GM21423 (cell line): ENCODE measurements around the gene MTG2.
"Not testable (repeated sequence)": the region's sequence is repeated elsewhere in the genome, so short reads cannot be mapped to it uniquely, and the experiment has no call there.

Experiments used
- ATAC-seq: cut with Tn5 transposase; IDR thresholded peaks from one replicate; pipeline ENCODE4 v1.9.1; 2021; ENCODE audit warnings: mild to moderate bottlenecking, moderate library complexity; ENCODE audit not compliant: unreplicated experiment

Gene MTG2

DNA sequence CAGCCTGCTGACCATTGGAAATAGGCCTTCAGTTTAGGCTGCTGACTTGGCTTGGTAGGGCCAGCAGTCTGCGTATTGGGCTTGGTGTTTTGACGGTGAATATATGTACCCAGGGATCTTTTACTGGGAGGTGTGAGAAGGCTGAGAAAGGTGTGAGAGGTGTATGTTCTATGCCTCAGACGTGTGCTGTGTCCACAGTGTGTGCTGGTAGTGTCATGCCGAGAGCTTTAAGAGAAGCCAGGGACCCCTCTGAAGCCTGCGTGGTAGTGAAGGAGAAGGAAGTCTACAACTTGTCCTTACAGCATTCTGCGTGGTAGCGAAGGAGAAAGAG lies 37.2 kb upstream of the MTG2 start:
- no peak for ATAC-seq

DNA sequence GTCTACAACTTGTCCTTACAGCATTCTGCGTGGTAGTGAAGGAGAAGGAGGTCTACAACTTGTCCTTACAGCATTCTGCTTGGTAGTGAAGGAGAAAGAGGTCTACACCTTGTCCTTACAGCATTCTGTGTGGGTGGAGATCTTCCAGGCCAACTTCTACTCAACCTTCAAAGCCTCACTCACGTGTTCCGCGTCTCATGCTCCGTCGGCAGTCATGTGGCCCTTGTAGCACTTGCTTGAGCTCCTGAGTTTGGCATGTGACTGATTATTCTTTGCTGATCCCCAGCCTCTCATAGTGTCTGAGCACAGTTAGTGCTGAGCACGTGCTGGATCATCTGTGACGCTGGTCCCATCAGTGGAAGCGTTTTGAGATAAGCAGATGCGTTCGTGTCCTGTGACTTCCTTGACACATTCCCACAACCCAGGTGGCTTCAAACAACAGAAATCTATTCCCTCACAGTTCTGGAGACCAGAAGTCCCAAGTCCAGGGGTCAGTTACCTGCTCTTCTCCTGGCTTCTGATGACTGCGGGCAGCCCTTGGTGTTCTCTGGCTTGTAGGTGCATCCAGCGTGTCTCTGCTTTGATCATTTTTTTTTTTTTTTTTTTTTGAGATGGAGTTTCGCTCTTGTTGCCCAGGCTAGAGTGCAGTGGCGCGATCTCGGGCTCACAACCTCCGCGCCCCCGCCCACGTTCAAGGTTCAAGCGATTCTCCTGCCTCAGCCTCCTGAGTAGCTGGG lies 36.6 kb upstream of the MTG2 start:
- no peak for ATAC-seq

DNA sequence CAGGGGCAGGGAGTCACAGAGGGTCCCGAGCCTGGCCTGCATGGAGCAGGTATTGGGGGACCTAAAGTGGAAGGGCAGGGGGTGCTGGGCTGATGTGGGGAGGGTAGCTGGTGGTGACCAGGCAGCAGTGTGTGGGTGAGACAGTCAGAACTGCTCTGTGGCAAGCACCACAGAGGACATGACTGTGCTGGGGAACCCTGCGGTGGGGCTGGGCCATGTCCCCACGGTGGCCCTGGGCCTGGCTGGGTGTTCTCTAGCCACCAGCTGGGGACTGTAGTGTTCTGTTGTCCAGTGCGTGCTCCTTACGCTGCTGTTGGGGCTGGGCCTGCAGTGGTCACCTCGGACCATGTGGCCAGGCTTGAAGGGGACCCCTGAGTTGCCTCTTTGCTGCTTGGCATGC lies 35.7 kb upstream of the MTG2 start:
- no peak for ATAC-seq

DNA sequence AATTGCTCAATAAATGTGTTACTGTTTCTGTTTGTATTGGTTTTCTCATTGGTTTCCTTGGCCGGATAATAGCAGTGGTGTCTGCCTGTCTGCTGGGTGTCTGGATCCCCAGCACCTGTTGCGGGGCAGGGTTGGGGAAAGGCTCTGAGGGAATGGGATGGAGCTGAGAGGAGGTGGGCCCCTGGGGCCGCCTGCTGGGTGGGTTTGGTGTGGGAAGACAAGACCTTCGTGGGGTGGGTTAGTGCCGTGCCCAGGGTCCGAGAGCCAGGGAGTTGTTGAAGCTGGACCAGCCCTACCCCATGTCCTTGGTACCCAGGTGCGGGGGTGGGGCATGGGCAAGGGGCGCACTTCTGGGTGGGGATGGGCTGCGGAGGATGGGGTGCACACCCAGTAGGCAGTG lies 35.3 kb upstream of the MTG2 start:
- no peak for ATAC-seq

DNA sequence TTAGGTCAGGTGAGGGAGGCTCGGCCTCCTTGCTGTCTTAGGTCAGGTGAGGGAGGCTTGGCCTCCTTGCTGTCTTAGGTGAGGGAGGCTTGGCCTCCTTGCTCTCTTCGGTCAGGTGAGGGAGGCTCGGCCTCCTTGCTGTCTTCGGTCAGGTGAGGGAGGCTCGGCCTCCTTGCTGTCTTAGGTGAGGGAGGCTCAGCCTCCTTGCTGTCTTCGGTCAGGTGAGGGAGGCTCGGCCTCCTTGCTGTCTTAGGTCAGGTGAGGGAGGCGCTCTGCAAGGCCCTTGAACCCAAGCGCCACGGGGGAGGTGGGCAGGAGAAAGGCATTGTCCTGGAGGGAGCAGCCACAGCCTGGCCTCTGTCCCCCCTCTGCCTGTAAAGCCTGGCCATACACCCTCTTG lies 34.4 kb upstream of the MTG2 start:
- not testable (repeated sequence) for ATAC-seq

DNA sequence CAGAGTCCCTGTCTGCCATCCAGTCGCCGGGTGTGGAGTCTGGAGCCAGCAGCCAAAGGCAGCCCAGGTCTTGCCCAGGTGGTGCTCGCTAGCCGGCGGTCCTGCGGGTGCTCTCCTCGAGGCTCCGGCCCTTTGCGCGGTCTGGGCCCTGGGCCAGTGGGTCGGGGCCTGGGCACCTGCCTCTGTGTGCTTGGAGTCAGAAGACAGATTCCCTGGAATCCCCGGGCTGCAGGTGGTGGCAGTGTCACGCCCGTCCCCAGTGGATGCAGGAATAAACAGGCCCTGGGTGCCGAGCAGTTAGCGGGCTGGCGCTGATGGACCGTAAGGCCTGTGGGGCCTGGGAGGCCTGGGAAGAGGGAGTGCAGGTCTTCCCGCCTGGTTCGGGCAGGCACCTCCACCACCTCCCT lies 33.9 kb upstream of the MTG2 start:
- ATAC-seq, result no peak

DNA sequence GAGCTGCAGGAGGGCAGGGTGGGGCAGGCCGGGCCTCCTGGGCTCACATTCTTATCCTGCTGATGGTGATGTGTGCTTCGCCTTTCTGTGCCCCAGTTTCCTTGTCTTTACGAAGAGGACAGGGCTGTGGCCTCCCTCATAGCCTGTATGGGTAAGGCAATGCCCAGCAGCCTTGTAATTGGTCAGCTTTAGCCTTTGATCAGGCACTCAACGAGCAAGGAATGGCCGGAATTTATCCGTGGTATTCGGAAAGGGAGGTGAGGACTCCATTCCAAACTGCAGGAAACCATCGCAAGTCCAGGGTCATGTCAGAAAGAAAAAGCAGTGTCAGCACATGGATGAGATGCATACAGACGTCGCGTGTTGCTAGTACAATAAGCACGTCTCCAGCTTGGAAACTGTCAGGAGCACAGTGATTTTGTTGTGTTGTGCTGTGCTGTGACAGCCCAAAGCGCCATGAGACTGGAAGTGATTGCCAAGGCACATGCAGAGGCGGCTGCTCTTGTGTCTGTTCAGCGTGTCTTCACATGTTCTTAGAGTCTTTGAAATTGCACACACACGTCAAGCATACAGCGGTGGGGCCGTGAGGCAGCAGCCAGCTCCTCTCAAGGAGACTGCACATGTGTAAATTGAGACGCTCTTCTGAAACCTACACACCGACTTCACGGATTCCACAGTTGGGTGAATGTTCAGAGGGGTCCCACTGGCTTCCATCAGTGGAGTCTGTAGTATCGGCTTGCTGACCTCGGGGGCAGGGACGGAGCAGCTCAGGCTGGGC lies 33.1 kb upstream of the MTG2 start:
- no peak for ATAC-seq

DNA sequence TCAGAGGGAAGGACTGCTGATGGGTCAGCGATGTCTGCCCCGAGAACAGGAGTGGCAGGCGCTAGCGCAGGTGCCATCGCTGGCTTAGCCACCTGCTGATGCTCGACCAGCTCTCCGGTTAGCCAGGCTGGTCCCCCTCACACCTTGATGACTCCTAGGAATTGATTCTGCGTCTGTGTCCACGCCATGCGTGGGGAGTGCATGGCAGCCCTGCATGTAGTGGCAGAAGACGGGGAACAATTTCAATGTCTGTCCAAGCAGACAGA lies 32.6 kb upstream of the MTG2 start:
- ATAC-seq, result no peak

DNA sequence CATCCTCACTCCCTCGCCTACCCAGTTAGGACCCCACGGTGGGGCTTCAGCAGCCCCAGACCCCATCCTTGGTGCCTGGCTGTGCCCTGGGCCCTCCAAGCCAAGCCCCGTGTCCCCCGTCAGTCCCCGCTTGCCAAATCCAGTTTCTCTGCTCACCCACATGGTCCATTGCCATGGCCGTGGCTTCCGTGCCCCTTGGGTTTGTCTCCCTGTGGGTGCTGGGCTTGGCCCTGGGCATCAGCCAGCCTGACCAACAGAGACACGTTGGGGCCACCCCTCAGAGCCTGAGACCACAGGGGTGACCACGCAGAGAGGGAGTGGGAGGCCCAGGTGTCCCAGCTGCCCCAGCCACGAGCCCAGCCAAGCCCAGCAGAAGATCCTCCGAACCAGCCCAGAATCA lies 31.6 kb upstream of the MTG2 start:
- ATAC-seq, result no peak

DNA sequence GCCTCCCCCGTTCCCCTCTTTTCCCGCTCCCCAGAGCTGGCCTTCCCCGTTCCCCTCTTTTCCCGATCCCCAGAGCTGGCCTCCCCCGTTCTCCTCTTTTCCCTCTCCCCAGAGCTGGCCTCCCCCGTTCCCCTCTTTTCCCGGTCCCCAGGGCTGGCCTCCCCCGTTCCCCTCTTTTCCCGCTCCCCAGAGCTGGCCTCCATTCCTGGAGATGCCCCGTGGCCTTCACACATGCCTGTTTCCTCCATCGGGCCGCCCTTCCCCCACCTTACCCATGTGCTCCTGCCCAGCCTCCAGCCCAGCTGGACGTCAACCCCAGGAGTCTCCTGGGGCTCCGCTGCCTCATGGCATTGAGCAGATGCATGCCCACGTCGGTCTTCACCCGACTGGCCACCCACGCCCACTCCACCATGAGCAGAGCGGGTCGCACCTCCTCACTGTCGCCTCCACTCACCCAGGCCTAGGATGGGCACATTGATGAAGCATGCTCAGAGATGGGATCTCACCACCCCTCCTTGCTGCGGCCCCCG lies 30.9 kb upstream of the MTG2 start:
- no peak for ATAC-seq

DNA sequence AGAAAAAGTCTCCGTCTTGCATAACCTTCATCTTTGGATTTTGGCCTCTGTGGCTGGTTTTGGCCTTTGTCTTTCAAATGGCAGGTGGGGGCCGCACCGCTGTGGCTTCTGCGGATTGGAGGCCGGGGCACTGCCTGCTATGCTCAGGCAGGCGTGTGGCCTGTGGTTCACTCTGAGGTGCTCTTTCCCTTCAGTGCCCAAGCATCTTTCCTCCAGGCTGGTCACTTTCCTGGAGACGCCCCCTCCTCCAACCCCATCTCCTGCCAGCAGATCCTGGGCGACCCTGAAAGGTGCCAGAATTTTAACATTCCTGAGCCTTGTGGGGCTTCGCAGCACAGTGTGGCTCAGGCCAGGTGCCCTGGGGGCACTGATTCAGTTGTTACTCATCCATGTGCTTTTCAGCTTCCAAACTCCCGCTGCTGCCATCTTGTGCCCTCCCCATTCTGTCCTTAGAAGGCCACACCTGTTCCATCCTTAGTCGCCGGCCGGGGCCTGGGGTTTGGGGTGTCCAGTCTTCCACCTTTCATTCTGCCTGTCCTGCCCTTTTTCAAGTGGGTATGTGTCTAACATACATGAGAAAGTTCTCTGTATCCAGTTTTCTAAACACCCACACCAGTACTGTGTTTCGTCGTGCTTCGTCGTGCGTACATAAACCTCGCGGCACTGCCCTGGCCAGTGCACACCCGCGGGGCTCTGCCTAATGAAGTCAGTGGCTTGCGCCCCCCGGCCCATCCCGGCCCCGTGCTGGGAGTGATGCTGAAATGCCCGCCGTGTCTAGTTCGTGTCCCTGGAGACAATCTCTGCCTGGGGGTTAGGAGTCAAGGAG lies 27.2 kb upstream of the MTG2 start:
- ATAC-seq, result no peak

DNA sequence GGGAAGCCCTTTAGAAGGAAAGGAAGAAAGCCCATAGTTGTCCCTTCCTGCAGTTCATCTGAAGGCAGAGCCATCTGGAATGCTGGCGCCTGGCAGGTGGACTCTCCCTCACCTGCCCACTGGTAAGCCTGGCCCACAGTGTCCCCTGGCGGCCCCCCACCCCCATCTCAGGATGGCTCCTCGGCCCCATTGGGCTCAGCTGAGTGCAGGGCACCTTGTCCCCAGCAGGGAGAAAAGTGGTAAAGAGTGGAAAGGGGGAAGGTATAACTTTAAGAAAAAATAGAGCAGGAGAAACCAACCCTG lies 26.6 kb upstream of the MTG2 start:
- no peak for ATAC-seq

DNA sequence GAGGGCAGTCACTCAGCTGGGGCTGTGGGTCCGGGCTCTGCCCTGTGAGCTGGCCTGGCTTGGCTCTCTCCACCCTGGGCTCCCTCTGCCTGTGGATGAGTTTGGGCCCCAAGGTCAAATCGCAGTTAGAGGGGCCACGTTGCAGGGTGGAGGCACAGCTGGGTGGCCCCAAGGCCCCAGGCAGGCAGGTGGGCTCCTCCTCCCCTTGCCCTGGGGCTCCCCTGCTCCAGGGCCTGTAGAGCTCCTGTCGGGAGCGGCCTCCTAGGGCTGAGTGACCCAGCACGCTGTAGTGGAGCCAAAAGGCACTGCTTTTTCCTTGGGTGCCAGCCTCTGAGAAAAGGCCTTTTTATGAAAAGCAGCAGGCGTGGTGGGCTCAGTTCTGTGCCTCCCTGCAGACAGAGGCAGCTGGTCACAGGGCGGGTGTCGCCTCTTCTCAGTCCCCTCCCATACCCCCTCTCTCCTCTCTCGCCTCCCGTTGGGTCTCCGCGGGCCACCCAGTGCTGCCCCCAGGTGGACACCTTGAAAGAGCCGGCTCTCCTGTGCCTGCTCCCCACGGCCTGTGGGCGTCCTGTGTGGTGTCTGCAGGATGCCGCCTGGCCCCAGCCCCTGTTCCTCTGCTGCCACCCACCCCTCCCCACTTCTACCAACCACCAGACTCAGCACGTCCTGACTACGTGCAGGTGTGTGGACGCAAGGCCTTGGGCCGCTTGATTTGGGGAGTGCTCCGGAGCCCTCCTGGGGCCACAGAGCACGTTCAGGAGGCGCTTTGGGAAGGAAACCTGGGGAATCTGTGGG lies 26.0 kb upstream of the MTG2 start:
- peak; percentile 63 for ATAC-seq

DNA sequence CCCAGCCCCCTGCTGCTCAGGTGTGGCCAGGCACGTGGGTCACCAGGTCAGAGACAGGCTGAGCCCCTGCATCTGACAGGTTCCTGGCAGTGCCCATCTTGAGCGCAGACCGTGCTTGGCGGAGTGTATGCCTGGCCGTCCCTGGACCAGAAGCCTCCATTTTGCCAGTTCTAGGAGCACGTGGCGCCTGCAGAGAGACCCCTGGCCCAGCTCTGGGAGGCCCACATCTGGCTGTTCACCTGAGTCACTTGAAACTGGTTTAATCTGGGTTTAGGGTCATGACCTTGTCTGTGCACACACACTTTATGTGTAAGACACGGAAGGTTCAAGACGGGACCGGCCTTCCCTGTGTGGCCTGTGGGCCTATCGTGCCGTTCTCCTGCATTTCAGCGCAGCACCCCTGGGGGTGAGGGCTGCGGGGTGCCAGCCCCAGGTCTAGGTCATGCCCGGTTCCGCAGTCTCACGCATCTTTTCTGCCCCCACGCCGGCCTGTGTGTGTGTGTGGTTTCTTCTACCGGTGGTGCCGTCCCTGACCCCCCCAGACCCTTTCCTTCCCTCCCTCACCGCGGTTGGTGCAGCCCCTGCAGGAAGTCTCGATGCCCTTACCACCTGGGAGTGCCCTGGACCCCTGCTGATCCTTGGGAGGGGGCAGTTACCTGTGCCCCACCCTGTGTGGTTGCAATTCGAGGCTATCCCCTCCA lies 25.3 kb upstream of the MTG2 start:
- no peak for ATAC-seq

DNA sequence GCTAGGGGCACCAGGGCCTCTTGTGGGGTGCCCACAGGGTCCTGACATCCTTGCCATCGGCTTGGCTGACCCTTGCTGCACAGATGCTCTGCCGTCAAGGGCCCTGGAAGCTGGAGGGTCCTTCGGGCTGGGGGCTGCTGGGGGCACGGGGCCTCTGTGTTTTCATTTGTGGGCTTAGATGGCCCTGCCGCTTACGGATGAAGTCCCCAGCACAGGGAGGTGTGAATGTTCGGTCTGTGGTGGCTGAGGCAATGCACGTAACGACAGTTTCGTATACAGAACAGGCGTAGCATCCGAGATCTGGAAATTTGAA lies 24.8 kb upstream of the MTG2 start:
- ATAC-seq, result no peak

DNA sequence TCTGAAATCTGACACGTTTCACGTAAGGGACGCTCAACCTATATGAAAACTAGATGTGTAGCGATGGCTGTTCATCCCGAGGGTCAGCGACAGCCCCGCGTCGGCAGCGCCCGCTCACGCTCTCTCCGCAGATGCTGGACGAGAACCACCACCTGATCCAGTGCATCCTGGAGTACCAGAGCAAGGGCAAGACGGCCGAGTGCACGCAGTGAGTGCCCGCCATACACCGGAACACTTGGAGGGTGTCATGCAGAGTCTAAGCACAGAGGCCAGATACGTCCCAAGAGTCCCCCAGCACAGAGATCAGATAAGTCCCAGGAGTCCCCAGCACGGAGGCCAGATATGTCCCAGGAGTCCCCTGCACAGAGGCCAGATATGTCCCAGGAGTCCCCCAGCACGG lies 24.3 kb upstream of the MTG2 start:
- ATAC-seq, result no peak

DNA sequence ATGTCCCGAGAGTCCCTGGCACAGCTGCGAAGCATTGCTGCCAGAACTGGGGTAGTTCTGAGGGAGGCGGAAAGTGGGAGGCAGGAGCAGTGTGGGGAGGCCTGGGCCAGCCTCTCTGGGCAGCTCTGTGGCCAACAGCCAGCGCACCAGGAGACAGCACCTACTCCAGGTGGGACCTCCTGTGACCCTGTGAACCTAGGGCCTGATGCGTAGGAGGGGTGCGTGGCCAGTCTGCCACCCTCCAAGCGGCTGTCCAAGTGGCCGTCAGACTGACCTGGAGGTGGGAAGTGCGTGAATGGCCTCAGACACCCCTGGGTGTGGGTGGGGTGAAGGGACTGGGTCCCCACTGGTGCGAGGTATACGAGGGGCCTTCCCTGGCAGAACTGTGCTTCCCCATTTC lies 23.8 kb upstream of the MTG2 start:
- ATAC-seq, result no peak

DNA sequence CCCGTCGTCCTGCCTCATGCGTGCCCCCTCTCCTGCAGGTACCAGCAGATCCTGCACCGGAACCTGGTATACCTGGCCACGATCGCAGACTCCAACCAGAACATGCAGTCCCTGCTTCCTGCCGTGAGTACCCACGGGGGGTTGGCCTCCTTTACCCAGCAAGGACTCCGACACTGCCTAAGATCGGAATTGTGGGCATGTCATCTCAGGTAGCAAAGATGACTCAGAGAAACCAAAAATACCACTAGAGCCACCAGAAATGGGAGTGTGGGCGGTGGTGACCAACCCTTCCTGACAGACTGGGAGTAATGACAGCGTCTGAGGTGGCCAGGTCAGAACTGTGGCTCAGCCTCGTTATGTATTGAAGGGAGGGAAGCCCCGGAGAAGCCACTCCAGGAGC lies 23.0 kb upstream of the MTG2 start:
- ATAC-seq, result no peak

DNA sequence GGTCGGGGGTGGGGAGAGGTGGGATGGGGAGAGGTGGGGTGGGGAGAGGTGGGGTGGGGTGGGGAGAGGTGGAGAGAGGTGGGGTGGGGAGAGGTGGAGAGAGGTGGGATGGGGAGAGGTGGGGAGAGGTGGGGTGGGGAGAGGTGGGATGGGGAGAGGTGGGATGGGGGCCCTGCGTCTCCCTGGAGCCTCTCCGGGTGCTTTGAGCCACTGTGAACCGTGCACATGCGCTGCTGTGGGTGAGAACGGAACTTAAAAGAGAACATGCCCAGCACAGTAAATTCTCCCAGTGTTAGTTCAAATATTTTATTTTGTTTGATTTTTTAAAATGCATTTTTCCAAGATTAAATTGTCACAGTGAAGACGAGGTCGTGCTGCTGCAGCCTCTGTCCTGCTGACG lies 22.6 kb upstream of the MTG2 start:
- no peak for ATAC-seq

DNA sequence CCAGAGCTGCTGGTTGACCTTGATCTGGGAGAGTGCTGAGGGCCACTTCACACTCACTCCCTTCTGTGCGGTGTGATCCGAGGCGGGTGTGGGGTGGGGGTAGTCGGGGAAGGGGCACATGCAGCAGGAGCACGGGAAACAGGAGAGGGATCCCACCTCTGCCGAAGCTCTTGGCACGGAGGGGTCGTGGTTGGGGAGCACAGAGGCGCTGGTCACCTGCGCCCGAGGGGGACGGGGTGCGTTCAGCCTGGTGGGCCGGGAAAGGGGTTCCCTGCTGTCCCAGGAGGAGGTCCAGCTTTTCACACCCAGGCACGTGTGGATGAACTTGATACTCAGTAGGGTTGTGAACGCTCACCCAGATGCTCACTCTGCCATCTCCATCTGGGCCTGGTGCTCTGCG lies 22.0 kb upstream of the MTG2 start:
- ATAC-seq, result no peak

DNA sequence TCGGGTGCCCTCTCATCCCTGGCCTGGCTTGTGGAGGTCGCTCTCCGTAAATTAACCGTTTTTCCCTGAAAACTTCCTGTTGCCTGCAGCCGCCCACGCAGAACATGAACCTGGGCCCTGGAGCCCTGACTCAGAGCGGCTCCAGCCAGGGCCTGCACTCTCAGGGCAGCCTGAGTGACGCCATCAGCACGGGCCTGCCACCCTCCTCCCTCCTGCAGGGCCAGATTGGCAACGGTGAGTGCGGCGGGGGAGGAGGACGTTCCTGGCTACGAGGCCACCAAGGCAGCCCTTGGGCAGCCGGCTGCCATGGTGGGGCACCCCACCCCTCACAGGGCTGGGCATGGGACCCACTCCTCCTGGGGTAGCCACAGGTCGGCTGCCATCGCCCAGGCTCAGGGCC lies 21.5 kb upstream of the MTG2 start:
- no peak for ATAC-seq
